OCI-LY7 (cell line): ENCODE measurements around the gene TMPRSS2. TPM values are rescaled to one million over a fixed set of nuclear protein-coding genes. Genes with fewer than 3 reads are reported as not detected.
A peak's percentile ranks its signal among the peaks of the same experiment; 100 is the strongest.

Source experiments
- BruUV-seq: library from RNA; stranded (reverse); fragments of 400-500 nt; replicated peaks from 2 replicates; lab custom pipeline; 2021; lab: Mats Ljungman, UMichigan
- CTCF ChIA-PET: fragments of 300-600 bp; sonication (Branson Sonifier 250); formaldehyde crosslinking; loops from one replicate; lab custom pipeline; 2022; ENCODE audit warnings: antibody characterized with exemption; ENCODE audit not compliant: unreplicated experiment; lab: Charles Lee
- POLR2A ChIA-PET: fragments of 300-600 bp; sonication (Branson Sonifier 250); formaldehyde crosslinking; loops from one replicate; lab custom pipeline; 2022; ENCODE audit warnings: antibody characterized with exemption; lab: Charles Lee
- DNase-seq: peaks from one replicate; pipeline ENCODE4 v3.0.0-alpha.2; 2015; ENCODE audit warnings: low spot score
- H2AFZ ChIP-seq: fragments of 200-600 bp; sonication (generic), shearing (Covaris generic); 2 replicates; pipeline ENCODE4 v1.6.1; 2014; ENCODE audit warnings: mild to moderate bottlenecking, antibody characterized with exemption, low read length, moderate library complexity
- H3K27ac ChIP-seq: fragments of 200-600 bp; sonication (generic); 2 replicates; pipeline ENCODE4 v1.5.1; 2014; ENCODE audit warnings: mixed run types, low read depth, mild to moderate bottlenecking, moderate library complexity, low read length, inconsistent platforms; ENCODE audit not compliant: poor library complexity, severe bottlenecking
- H3K36me3 ChIP-seq: fragments of 200-600 bp; sonication (generic); 2 replicates; pipeline ENCODE4 v1.6.1; 2014; ENCODE audit warnings: mild to moderate bottlenecking, antibody characterized with exemption, low read length, moderate library complexity, mixed read lengths; ENCODE audit not compliant: insufficient read depth
- H3K4me1 ChIP-seq: fragments of 200-600 bp; sonication (generic); 2 replicates; pipeline ENCODE4 v1.5.1; 2014; ENCODE audit warnings: mild to moderate bottlenecking, low read length; ENCODE audit not compliant: insufficient read depth, poor library complexity, severe bottlenecking
- H3K4me2 ChIP-seq: fragments of 200-600 bp; sonication (generic); 2 replicates; pipeline ENCODE4 v1.6.1; 2014; ENCODE audit warnings: mild to moderate bottlenecking, low read length
- H3K4me3 ChIP-seq: fragments of 200-600 bp; sonication (generic); 2 replicates; pipeline ENCODE4 v1.5.1; 2014; ENCODE audit warnings: mild to moderate bottlenecking, low read depth, low read length; ENCODE audit not compliant: poor library complexity, severe bottlenecking
- H3K79me2 ChIP-seq: fragments of 200-600 bp; sonication (generic); 2 replicates; pipeline ENCODE4 v1.6.1; 2016; ENCODE audit warnings: low read depth, mild to moderate bottlenecking, low read length, moderate library complexity, mixed read lengths; ENCODE audit not compliant: insufficient read depth
- H3K9me2 ChIP-seq: fragments of 200-600 bp; sonication (generic); 2 replicates; pipeline ENCODE4 v1.6.1; 2016; ENCODE audit warnings: mild to moderate bottlenecking, low read length, mixed read lengths; ENCODE audit not compliant: insufficient read depth
- H3K9me3 ChIP-seq: fragments of 200-600 bp; sonication (generic); 2 replicates; pipeline ENCODE4 v1.6.1; 2014; ENCODE audit warnings: mild to moderate bottlenecking, mixed run types, low read length, mixed read lengths
- H4K20me1 ChIP-seq: fragments of 200-600 bp; sonication (generic); 2 replicates; pipeline ENCODE4 v1.6.1; 2014; ENCODE audit warnings: mild to moderate bottlenecking, antibody characterized with exemption, low read length, moderate library complexity, mixed read lengths; ENCODE audit not compliant: insufficient read depth
- EZH2phosphoT487 ChIP-seq: fragments of 200-600 bp; sonication (generic); IDR thresholded peaks from 2 replicates; pipeline ENCODE4 v1.6.1; 2018; ENCODE audit warnings: low read depth, borderline replicate concordance, mild to moderate bottlenecking, mixed run types, antibody characterized with exemption, low read length, moderate library complexity, mixed read lengths
- intact Hi-C: fragments of 100-400 bp; cut with micrococcal nuclease; formaldehyde crosslinking; loops from one replicate; pipeline ENCODE4 v1.10.0; 2022; ENCODE audit not compliant: unreplicated experiment
- total RNA-seq, 2 experiments: library from RNA; depleted of rRNA in 1 of 2; stranded (reverse); fragments of >200 nt in 1 of 2; shearing (Covaris generic) in 1 of 2; gene quantifications; 2 replicates each; pipeline ENCODE4 v1.2.3, GENCODE V29; 2014 to 2022
- TF ChIP-seq, protein P1 (sequence below): fragments of 200-600 bp; sonication (generic); conservative IDR thresholded peaks from 2 replicates; pipeline ENCODE4 v1.5.1; 2014; ENCODE audit warnings: mild to moderate bottlenecking, antibody characterized with exemption, low read length, moderate library complexity, mixed read lengths

The TMPRSS2 gene
- total RNA-seq, 2 experiments from 2014 or later = 0.09 TPM; not detected in 1

DNA sequence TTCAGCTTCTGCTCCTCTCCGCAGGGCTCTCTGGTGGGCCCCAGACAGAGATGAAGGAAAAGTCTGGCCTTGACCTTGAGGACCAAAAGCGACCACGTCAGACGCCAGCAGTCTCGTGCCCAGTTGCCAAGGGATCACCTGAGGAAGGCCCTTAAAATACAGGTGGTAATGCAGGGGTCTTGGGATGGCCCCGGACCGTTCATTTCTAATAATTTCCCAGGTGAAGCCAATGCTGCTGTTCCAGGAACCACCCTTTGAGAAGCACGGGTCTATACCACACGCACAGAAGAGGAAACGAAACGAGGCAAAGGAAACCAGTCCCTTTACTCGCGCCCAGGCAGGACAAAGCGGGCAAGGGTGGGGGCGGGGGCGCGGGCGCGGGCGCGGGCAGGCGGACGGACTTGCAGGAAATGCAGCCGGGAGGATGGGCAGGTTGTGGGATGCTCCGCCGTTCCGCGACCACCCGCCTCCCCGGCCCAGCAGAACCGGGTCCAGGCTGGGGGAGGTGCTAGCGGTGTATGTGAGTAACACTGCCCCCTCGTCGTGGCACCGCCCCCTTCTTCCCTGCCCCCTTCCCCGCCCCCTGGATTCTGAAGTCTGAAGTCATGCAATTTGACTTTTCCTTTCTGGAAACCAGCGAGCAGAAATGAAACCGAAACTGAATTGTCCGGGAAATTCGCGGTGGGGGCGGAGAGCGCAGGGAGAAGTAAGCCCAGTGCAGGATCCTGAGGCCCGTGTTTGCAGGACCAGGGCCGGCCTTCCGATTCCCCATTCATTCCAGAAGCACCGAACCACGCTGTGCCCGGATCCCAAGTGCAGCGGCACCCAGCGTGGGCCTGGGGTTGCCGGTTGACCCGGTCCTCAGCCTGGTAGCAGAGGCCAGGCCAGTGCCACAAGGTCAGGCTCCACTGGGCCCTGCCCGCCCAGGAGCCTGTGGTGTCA, 87.8 kb downstream of the TMPRSS2 start:
- intact Hi-C loops = loop anchor here (10.0 kb wide), 1 partner anchor 645 kb away; no protein-coding TSS in a partner anchor
- Histone ChIP-seq H3K27ac (peak overlapping the region; percentile 27), H3K4me1 (peaks cover 34% of the 10 kb centered on the region), H3K9me2 (no peaks in the 10 kb centered on the region), H2AFZ (peak overlapping the region; percentile 90), H3K4me3 (peak overlapping the region; percentile 70), H4K20me1 (no peaks in the 10 kb centered on the region), H3K9me3 (no peaks in the 10 kb centered on the region), H3K4me2 (peak overlapping the region; percentile 98), H3K36me3 (no peaks in the 10 kb centered on the region; the same call in 1 of the 2 replicates), H3K79me2 (no peaks in the 10 kb centered on the region)
- TF ChIP-seq EZH2phosphoT487 = no peak
- TF ChIP-seq, protein P1, sequence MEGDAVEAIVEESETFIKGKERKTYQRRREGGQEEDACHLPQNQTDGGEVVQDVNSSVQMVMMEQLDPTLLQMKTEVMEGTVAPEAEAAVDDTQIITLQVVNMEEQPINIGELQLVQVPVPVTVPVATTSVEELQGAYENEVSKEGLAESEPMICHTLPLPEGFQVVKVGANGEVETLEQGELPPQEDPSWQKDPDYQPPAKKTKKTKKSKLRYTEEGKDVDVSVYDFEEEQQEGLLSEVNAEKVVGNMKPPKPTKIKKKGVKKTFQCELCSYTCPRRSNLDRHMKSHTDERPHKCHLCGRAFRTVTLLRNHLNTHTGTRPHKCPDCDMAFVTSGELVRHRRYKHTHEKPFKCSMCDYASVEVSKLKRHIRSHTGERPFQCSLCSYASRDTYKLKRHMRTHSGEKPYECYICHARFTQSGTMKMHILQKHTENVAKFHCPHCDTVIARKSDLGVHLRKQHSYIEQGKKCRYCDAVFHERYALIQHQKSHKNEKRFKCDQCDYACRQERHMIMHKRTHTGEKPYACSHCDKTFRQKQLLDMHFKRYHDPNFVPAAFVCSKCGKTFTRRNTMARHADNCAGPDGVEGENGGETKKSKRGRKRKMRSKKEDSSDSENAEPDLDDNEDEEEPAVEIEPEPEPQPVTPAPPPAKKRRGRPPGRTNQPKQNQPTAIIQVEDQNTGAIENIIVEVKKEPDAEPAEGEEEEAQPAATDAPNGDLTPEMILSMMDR = no peak
- ChIA-PET CTCF (no interaction called here), POLR2A (interaction anchor here (1.0 to 1.4 kb wide), 2 partner anchors 94 to 136 kb away, joined by 3 to 4 read pairs; no protein-coding TSS in a partner anchor)
- no TSS peak for BruUV-seq
- DNase-seq = peak; percentile 79

DNA sequence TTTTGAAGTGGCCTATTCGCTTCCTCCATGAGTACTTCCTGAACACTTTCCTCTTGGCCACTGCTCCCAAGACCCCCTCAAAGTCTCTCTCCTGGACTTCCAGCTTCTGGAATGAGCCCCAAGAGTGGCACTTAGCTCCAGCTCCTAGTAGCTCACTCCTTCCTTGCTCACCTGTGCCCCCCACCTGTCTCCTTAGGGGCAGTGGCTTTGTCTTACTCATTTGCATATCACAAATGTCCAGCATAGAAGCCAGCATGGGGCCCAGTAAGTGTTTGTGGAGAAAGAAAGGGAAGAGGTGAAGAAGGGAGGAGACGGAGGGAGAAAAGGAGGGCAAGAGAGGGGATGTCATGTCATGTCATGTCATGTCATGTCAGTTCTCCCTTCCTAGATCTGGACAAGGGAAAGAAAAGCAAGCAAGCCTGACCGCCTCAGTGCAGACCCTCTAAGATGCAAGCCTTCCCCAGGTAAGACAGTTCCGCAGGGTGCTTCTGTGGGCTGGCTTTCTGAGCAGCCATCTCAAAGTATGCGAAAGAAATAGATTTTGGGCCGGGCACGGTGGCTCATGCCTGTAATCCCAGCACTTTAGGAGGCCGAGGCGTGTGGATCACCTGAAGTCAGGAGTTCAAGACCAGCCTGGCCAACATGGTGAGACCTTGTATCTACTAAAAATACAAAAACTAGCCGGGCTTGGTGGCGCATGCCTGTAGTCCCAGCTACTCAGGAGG, 88.8 kb downstream of the TMPRSS2 start:
- no peak overlapping the region for H3K4me3 ChIP-seq
- DNase-seq = no peak
- peaks cover 34% of the 10 kb centered on the region for H3K4me1 ChIP-seq
- no peak overlapping the region for H3K4me2 ChIP-seq
- no peak overlapping the region for H3K27ac ChIP-seq
- CTCF ChIA-PET = no interaction called here
- BruUV-seq = no TSS peak
- H3K9me2 ChIP-seq = no peaks in the 10 kb centered on the region
- intact Hi-C loops = no loop called here
- H2AFZ ChIP-seq = no peak overlapping the region
- H3K9me3 ChIP-seq = no peaks in the 10 kb centered on the region
- H3K36me3 ChIP-seq = no peaks in the 10 kb centered on the region; the same call in 1 of the 2 replicates
- POLR2A ChIA-PET = interaction anchor here (0.6 to 1.8 kb wide), 5 partner anchors 11 to 1435 kb away, joined by 3 to 6 read pairs (median 4); no protein-coding TSS in a partner anchor
- no peaks in the 10 kb centered on the region for H4K20me1 ChIP-seq
- TF ChIP-seq, protein P1 = no peak
- no peak for TF ChIP-seq EZH2phosphoT487
- H3K79me2 ChIP-seq = no peaks in the 10 kb centered on the region
